DMS53 treated with DMSO at 0.1 percent for 48 hours (cell line): ENCODE results near the gene EPAS1.

Experiments used
- DNase-seq: peaks from one replicate; lab custom pipeline; 2025; ENCODE audit not compliant: unreplicated experiment; lab: John Stamatoyannopoulos, UW

The EPAS1 gene

GRCh38 chr2:46380038-46380940, 83.1 kb downstream of the EPAS1 start:
- DNase-seq, result no peak

- DNase-seq, result no peak
Observed at GRCh38 chr2:46381263-46381849, 84.1 kb downstream of the EPAS1 start.

GRCh38 chr2:46381871-46382270, 84.7 kb downstream of the EPAS1 start:
- DNase-seq, result no peak

GRCh38 chr2:46382331-46383112, 85.3 kb downstream of the EPAS1 start:
- no peak for DNase-seq

GRCh38 chr2:46383113-46383395, 85.8 kb downstream of the EPAS1 start:
- no peak for DNase-seq

DNA sequence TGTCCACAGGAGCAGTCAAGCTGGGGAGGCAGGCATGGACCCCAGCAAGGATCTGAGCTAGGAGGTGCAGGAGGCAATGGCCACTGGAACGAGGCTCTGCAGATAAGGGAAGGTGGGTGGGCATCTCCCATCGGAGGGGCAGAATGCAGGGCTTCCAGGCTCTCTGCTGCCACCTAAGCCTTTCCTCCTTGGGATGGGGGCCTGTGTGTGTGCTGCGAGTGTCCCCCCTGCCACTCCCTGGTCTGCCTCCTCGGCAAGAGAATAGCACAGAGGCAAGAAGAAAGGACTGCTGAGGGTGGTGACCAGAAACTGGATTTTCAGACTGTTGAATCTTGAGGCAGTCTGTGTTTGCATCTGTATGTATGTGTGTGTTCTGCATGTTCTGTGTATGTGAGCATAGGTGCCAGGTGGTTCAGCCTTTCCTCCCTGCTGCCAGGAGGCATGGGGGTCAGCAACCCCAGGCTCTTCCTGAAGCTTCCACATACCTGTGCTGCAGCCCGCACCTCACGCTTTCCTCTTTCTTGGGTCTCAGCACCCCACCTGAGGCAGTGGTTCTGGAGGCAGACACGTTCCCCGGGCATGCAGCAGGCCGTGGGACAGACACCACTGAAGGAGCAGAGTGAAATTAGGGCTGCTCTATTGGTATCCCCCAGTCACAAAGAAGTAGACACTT, 86.7 kb downstream of the EPAS1 start:
- DNase-seq, result no peak

DNA sequence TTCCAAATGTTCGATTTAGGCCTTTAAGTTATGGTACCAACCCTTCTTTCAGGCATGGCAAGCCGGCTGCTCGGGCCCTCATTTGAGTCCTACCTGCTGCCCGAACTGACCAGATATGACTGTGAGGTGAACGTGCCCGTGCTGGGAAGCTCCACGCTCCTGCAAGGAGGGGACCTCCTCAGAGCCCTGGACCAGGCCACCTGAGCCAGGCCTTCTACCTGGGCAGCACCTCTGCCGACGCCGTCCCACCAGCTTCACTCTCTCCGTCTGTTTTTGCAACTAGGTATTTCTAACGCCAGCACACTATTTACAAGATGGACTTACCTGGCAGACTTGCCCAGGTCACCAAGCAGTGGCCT, 87.2 kb downstream of the EPAS1 start:
- no peak for DNase-seq

GRCh38 chr2:46385786-46386577, 88.8 kb downstream of the EPAS1 start:
- DNase-seq, result no peak

DNA sequence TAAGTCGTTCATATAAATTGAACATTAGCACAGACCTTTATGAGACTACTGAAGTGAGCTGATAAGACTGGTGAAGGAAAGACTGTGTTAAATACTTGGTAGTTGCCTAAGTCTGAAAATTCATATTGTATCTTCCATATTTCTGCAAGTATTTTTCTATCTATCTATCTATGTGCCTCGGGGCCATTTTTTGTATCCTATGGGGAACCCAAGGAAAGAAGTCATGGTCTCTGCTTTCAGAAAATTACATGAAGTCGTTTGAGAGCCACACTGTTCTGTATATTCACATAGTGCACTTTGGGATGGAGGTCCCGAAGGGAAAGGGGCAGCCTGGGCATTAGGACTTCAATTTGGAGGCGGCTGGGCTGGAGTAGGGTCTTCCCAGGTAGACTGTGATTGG, 89.6 kb downstream of the EPAS1 start:
- no peak for DNase-seq

- DNase-seq, result no peak
Observed at GRCh38 chr2:46387292-46387691, 90.1 kb downstream of the EPAS1 start.

GRCh38 chr2:46387886-46388515, 90.8 kb downstream of the EPAS1 start:
- DNase-seq, result no peak

GRCh38 chr2:46388881-46389280, 91.7 kb downstream of the EPAS1 start:
- DNase-seq, result no peak

DNA sequence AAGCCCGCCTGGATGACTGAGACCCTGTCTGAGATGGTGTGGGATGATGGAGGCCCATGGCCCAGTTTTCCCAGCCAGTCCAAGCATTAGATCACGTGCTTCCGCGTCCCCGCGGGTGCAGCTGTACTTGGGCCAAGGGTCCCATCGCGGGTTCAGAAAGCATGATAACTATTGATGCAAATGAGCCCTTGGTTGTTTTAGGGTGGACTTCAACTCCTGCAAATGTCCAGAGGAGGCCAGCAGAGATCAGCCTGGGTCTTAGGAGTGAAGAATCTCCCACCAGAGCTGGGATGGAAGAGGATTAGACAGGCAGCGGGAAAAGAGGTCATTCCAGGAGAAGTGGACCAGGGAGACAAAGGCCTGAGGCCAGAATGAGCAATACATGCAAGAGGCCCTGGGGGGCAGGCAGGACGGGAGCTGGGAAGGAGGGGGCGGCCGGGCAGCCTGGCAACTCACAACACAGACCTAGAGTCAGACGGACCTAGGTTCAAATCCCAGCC, 92.3 kb downstream of the EPAS1 start:
- no peak for DNase-seq

DNA sequence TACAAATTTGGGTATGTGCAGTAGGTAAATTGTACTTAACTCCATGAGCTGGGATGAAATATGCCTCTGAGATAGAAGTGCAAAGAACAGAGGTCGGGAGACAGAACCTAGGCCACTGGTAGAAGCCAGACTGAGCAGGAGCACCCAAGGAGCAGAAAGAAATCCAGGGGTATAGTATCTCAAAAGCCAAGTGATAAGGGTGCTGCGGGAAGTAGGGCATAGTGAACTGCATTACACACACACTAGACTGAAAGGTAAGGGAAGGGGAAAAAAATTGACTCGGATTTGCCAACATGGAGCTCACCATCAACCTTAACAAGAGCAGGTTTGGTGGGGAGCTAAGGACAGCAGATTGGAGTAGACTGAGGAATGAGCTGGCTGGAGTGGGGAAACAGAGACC, 92.8 kb downstream of the EPAS1 start:
- DNase-seq, result no peak

DNA sequence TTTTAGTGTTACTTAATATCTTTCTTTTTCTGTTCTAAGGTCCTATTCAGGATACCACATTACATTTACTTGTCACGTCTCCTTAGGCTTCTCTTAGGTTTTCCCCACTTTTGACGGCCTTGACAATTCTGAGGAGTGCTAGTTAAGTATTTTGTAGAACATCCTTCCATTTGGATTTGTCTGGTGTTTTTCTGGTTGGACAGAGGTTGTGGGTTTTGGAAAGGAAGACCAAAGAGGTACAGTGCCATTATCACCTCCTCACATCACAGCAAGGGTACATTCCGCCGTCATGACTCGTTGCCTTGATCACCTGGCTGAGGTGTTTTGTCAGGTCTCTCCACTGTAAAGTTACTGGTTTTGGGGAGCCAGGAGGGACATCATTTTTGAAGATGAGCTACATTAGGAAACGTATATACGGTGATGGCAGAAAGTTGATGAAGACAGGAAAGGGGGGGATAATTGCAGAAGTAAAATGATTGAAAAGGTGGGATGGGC, 93.7 kb downstream of the EPAS1 start:
- DNase-seq, result no peak

DNA sequence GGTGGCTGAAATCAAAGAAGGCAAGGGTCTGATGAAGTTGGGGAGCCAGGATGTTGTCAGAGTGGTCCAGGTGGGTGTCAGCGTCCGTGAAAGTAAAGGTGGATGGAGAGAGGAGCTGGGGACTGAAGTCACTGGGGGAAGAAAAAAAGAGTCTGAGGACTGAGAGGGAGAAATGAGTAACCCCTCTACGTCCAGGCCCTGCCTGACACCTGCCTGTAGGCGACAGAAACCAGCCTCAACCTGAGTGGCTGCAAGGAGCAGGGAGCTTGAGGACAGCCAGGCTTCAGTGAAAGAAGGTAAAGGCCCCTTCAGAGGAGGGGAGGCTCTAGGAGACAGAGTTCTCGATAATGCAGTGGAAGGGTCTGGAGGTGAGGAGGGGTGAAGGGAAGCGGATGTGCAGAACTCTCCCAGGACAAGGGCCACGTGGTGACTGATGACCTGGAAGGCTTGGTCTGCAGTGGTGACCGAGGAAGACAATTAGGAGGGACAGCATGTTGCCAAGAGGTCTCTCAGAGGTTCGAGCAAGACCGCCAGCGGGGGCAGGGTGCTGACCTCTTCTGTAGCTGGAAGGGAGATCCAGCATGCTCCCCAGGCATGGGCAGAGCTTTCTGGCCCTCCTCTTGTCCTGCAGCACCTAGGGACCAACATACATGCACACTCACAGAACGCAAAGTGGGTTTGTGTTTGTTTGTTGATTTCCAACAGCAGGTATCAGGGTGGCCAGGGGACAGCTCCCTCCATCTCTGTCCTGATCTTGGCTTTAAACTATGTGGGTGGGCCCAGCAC, 95.5 kb downstream of the EPAS1 start:
- no peak for DNase-seq

GRCh38 chr2:46393347-46393820, 96.2 kb downstream of the EPAS1 start:
- DNase-seq, result no peak

DNA sequence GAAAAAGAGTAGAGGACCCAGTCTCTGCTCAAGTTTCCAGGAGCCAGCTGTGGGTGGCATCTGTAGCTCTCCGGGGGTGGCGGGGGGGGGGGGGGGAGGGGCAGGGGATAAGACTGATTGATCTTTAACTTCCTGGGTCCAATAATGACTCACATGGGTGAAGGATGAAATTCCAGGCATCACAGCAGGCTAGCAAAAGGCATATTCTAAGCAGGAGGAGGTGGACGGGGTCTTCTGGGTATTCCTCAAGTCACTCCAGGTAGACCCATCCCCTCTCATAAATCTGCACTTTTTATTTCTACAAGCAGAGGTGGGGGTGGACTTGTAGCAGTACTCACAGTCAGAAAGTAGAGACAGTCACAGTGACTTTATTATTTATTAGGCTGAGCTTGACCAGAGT, 96.7 kb downstream of the EPAS1 start:
- no peak for DNase-seq
